Common myeloid progenitor, CD34-positive (primary cell): ENCODE results near the gene PPP1CB.

ENCODE experiments used
- CTCF ChIA-PET: fragments of 350-600 bp; sonication (Branson Sonifier 250); formaldehyde crosslinking; loops from one replicate; lab custom pipeline; 2021; ENCODE audit warnings: antibody characterized with exemption; lab: Charles Lee
- POLR2A ChIA-PET: fragments of 350-600 bp; sonication (Branson Sonifier 250); formaldehyde crosslinking; loops from one replicate; lab custom pipeline; 2021; ENCODE audit warnings: antibody characterized with exemption; lab: Charles Lee
- DNase-seq, 3 donors: peaks; one replicate each; pipeline versions ENCODE4 v3.0.0 to v3.0.0-alpha.2; 2013
- H3K27ac ChIP-seq, 2 experiments: 1 replicate in 1 of 2; 2 replicates in 1 of 2; pipeline ENCODE4 v1.7.0; 2013; ENCODE audit warnings: inconsistent platforms in 2 of 2, low read length in 2 of 2, mild to moderate bottlenecking in 2 of 2, low read depth in 1 of 2, moderate library complexity in 1 of 2; ENCODE audit not compliant: severe bottlenecking in 2 of 2, insufficient read depth in 1 of 2, poor library complexity in 1 of 2
- H3K27me3 ChIP-seq, 5 experiments: replicated peaks in 2 of 5; 1 replicate in 3 of 5; 2 replicates in 2 of 5; pipeline versions ENCODE4 v1.6.1 to v1.7.0; 2013; ENCODE audit warnings: low read length in 4 of 5, mild to moderate bottlenecking in 2 of 5, moderate library complexity in 2 of 5, inconsistent platforms in 1 of 5; ENCODE audit not compliant: insufficient read depth in 5 of 5, control insufficient read depth in 4 of 5
- H3K36me3 ChIP-seq, 4 experiments: 1 replicate in 2 of 4; 2 replicates in 2 of 4; pipeline versions ENCODE4 v1.6.1 to v1.7.0; 2013; ENCODE audit warnings: low read length in 3 of 4, control low read depth in 1 of 4, mild to moderate bottlenecking in 1 of 4; ENCODE audit not compliant: control insufficient read depth in 4 of 4, insufficient read depth in 4 of 4
- H3K4me1 ChIP-seq, 4 experiments: 1 replicate in 3 of 4; 2 replicates in 1 of 4; pipeline versions ENCODE4 v1.6.1 to v1.7.1; 2013; ENCODE audit warnings: low read length in 3 of 4, mild to moderate bottlenecking in 3 of 4, control low read depth in 1 of 4, inconsistent platforms in 1 of 4, moderate library complexity in 1 of 4; ENCODE audit not compliant: control insufficient read depth in 4 of 4, insufficient read depth in 4 of 4; ENCODE audit errors: control extremely low read depth in 1 of 4
- H3K4me3 ChIP-seq, 7 experiments: 1 replicate in 4 of 7; 2 replicates in 3 of 7; pipeline versions ENCODE4 v1.5.1 to v1.7.0; 2013; ENCODE audit warnings: mild to moderate bottlenecking in 7 of 7, low read length in 6 of 7, moderate library complexity in 6 of 7, inconsistent platforms in 2 of 7, low read depth in 2 of 7, control low read depth in 1 of 7; ENCODE audit not compliant: insufficient read depth in 4 of 7, control insufficient read depth in 1 of 7; ENCODE audit errors: extremely low read depth in 1 of 7
- H3K9me3 ChIP-seq, 5 experiments: 1 replicate in 4 of 5; 2 replicates in 1 of 5; pipeline versions ENCODE4 v1.6.1 to v1.7.1; 2013; ENCODE audit warnings: low read length in 4 of 5, mild to moderate bottlenecking in 2 of 5, inconsistent platforms in 1 of 5, low read depth in 1 of 5, moderate library complexity in 1 of 5; ENCODE audit not compliant: control insufficient read depth in 4 of 5, insufficient read depth in 2 of 5; ENCODE audit errors: control extremely low read depth in 1 of 5
- WGBS: methylation state at CpG from one replicate; pipeline ENCODE4 v1.1.5; 2013; ENCODE audit not compliant: insufficient coverage; 5-methylcytosine and 5-hydroxymethylcytosine counted together

PPP1CB gene

GRCh38 chr2:28709101-28709500, 42.5 kb upstream of the PPP1CB start:
- no peak overlapping the region for H3K4me3 ChIP-seq
- no peak overlapping the region for H3K27ac ChIP-seq
- no peaks in the 10 kb centered on the region for H3K36me3 ChIP-seq
- peaks cover 0 to 18% (median 0%) of the 10 kb centered on the region in 5 experiments for H3K9me3 ChIP-seq
- H3K4me1 ChIP-seq = no peaks in the 10 kb centered on the region
- no peak for DNase-seq
- POLR2A ChIA-PET = interaction anchor here (0.7 kb wide), 1 partner anchor 76 kb away, joined by 3 read pairs; no protein-coding TSS in a partner anchor
- H3K27me3 ChIP-seq = peaks cover 0 to 1% (median 0%) of the 10 kb centered on the region in 5 experiments
- CTCF ChIA-PET = interaction anchor here (1.1 kb wide), 1 partner anchor 22 kb away, joined by 3 read pairs; no protein-coding TSS in a partner anchor
- 100% methylated on average over 8 of the region's 8 CpGs for WGBS

GRCh38 chr2:28710545-28710944, 41.1 kb upstream of the PPP1CB start:
- Histone ChIP-seq H3K9me3 (peaks cover 0 to 9% (median 0%) of the 10 kb centered on the region in 5 experiments), H3K27ac (no peak overlapping the region), H3K4me1 (no peaks in the 10 kb centered on the region), H3K27me3 (peaks cover 0 to 1% (median 0%) of the 10 kb centered on the region in 5 experiments), H3K4me3 (no peak overlapping the region), H3K36me3 (no peaks in the 10 kb centered on the region)
- POLR2A ChIA-PET = no interaction called here
- WGBS = 94% methylated on average over 2 of the region's 4 CpGs
- CTCF ChIA-PET = interaction anchor here (1.1 to 1.5 kb wide), 3 partner anchors 8 to 16 kb away, joined by 3 to 4 read pairs (median 3); no protein-coding TSS in a partner anchor
- DNase-seq = no peak

- H3K9me3 ChIP-seq = no peaks in the 10 kb centered on the region
- peaks cover 0 to 20% (median 7%) of the 10 kb centered on the region in 4 experiments for H3K4me1 ChIP-seq
- no peaks in the 10 kb centered on the region for H3K36me3 ChIP-seq
- H3K27me3 ChIP-seq = peaks cover 0 to 1% (median 0%) of the 10 kb centered on the region in 5 experiments
- CTCF ChIA-PET = no interaction called here
- POLR2A ChIA-PET = interaction anchor here (0.6 kb wide), 1 partner anchor 1022 kb away, joined by 3 read pairs; no protein-coding TSS in a partner anchor
- WGBS = 92% methylated on average over 3 of the region's 8 CpGs
- no peak overlapping the region for H3K4me3 ChIP-seq
- no peak for DNase-seq
- H3K27ac ChIP-seq = no peak overlapping the region
These were observed 37.9 kb upstream of the PPP1CB start for GRCh38 chr2:28713577-28714298.

GRCh38 chr2:28716265-28716865, 35.3 kb upstream of the PPP1CB start:
- ChIA-PET CTCF (interaction anchor here (1.0 to 1.6 kb wide), 2 partner anchors 13 to 14 kb away, joined by 3 to 4 read pairs; no protein-coding TSS in a partner anchor), POLR2A (interaction anchor here (0.6 kb wide), 1 partner anchor 180 kb away, joined by 3 read pairs; no protein-coding TSS in a partner anchor)
- Histone ChIP-seq H3K27me3 (no peaks in the 10 kb centered on the region), H3K36me3 (no peaks in the 10 kb centered on the region), H3K4me1 (peaks cover 0 to 20% (median 7%) of the 10 kb centered on the region in 4 experiments), H3K4me3 (peak overlapping the region in 1 of 7 experiments; percentile 19), H3K27ac (no peak overlapping the region), H3K9me3 (no peaks in the 10 kb centered on the region)
- no CpG with 5 or more reads among the region's 4 CpGs for WGBS
- peak; percentile 34 to 80 (median 75) for DNase-seq

GRCh38 chr2:28717339-28717758, 34.3 kb upstream of the PPP1CB start:
- ChIA-PET POLR2A (no interaction called here), CTCF (interaction anchor here (1.0 to 1.6 kb wide), 2 partner anchors 12 to 15 kb away, joined by 3 to 4 read pairs; no protein-coding TSS in a partner anchor)
- no peak overlapping the region for H3K27ac ChIP-seq
- peak in 2 of 3 donors; percentile 52 to 62 for DNase-seq
- H3K36me3 ChIP-seq = no peaks in the 10 kb centered on the region
- H3K9me3 ChIP-seq = no peaks in the 10 kb centered on the region
- no peaks in the 10 kb centered on the region for H3K27me3 ChIP-seq
- WGBS = 97% methylated on average over 5 of the region's 5 CpGs
- H3K4me3 ChIP-seq = no peak overlapping the region
- peaks cover 0 to 20% (median 7%) of the 10 kb centered on the region in 4 experiments for H3K4me1 ChIP-seq

- CTCF ChIA-PET = interaction anchor here (1.1 kb wide), 1 partner anchor 10 kb away, joined by 4 read pairs; no protein-coding TSS in a partner anchor
- H3K4me3 ChIP-seq = no peak overlapping the region
- no peaks in the 10 kb centered on the region for H3K27me3 ChIP-seq
- no peaks in the 10 kb centered on the region for H3K36me3 ChIP-seq
- POLR2A ChIA-PET = no interaction called here
- no peaks in the 10 kb centered on the region for H3K9me3 ChIP-seq
- no peak for DNase-seq
- H3K4me1 ChIP-seq = peaks cover 0 to 20% (median 7%) of the 10 kb centered on the region in 4 experiments
- no peak overlapping the region for H3K27ac ChIP-seq
- WGBS = 100% methylated on average over 3 of the region's 3 CpGs
These were observed 31.3 kb upstream of the PPP1CB start for GRCh38 chr2:28720345-28720744.
